MG63 (cell line): ENCODE data around the gene FGF18. TPM values are rescaled to one million over a fixed set of nuclear protein-coding genes. Genes with fewer than 3 reads are reported as not detected.
"Not testable (repeated sequence)": the region's sequence is repeated elsewhere in the genome, so short reads cannot be mapped to it uniquely, and the experiment has no call there.

Experiments
- DNase-seq: peaks from one replicate; pipeline ENCODE4 v3.0.0-alpha.2; 2020
- H3K27me3 ChIP-seq: fragments of 250-450 bp; sonication (Bioruptor Pico); 2 replicates; pipeline ENCODE4 v1.5.1; 2020; ENCODE audit warnings: mild to moderate bottlenecking, moderate library complexity
- H3K36me3 ChIP-seq: fragments of 250-450 bp; sonication (Bioruptor Pico); 2 replicates; pipeline ENCODE4 v1.5.1; 2020; ENCODE audit warnings: mild to moderate bottlenecking, moderate library complexity
- H3K4me3 ChIP-seq: fragments of 250-450 bp; sonication (Bioruptor Pico); 2 replicates; pipeline ENCODE4 v1.5.1; 2020; ENCODE audit warnings: mild to moderate bottlenecking, moderate library complexity
- H3K9me3 ChIP-seq: fragments of 250-450 bp; sonication (Bioruptor Pico); 2 replicates; pipeline ENCODE4 v1.5.1; 2020; ENCODE audit warnings: mild to moderate bottlenecking, moderate library complexity
- total RNA-seq: library from RNA; depleted of rRNA; stranded (reverse); fragments of >200 nt; shearing (Covaris generic); gene quantifications from 2 replicates; pipeline ENCODE4 v1.2.3, GENCODE V29; 2014; ENCODE audit warnings: low replicate concordance; rRNA removed

FGF18 gene
- total RNA-seq, 1 experiment from 2014 or later = 11.2 TPM

GRCh38 chr5:171488876-171489275, 69.4 kb downstream of the FGF18 start:
- no peaks in the 10 kb centered on the region for H3K36me3 ChIP-seq
- H3K9me3 ChIP-seq = no peaks in the 10 kb centered on the region
- no peak overlapping the region for H3K4me3 ChIP-seq
- no peaks in the 10 kb centered on the region for H3K27me3 ChIP-seq
- DNase-seq = no peak

- H3K36me3 ChIP-seq = no peaks in the 10 kb centered on the region
- H3K4me3 ChIP-seq = no peak overlapping the region
- peak; percentile 90 for DNase-seq
- no peaks in the 10 kb centered on the region for H3K27me3 ChIP-seq
- no peaks in the 10 kb centered on the region for H3K9me3 ChIP-seq
Observed at GRCh38 chr5:171492781-171493180, 73.3 kb downstream of the FGF18 start.

GRCh38 chr5:171493646-171494393, 74.4 kb downstream of the FGF18 start:
- DNase-seq = no peak
- H3K27me3 ChIP-seq = no peaks in the 10 kb centered on the region
- H3K4me3 ChIP-seq = no peak overlapping the region

GRCh38 chr5:171494452-171495121, 75.1 kb downstream of the FGF18 start:
- H3K27me3 ChIP-seq = no peaks in the 10 kb centered on the region

More at GRCh38 chr5:171493646-171494393, 74.4 kb downstream of the FGF18 start:
- Histone ChIP-seq H3K9me3 (no peaks in the 10 kb centered on the region), H3K36me3 (no peaks in the 10 kb centered on the region)

GRCh38 chr5:171495122-171495700, 75.8 kb downstream of the FGF18 start:
- DNase-seq = peak; percentile 62
- Histone ChIP-seq H3K36me3 (no peaks in the 10 kb centered on the region), H3K27me3 (no peaks in the 10 kb centered on the region), H3K9me3 (no peaks in the 10 kb centered on the region), H3K4me3 (no peak overlapping the region)

More at GRCh38 chr5:171494452-171495121, 75.1 kb downstream of the FGF18 start:
- no peak overlapping the region for H3K4me3 ChIP-seq
- DNase-seq = peak; percentile 87
- no peaks in the 10 kb centered on the region for H3K36me3 ChIP-seq
- H3K9me3 ChIP-seq = no peaks in the 10 kb centered on the region

GRCh38 chr5:171496456-171496855, 77.0 kb downstream of the FGF18 start:
- Histone ChIP-seq H3K9me3 (no peaks in the 10 kb centered on the region), H3K27me3 (no peaks in the 10 kb centered on the region), H3K4me3 (no peak overlapping the region), H3K36me3 (no peaks in the 10 kb centered on the region)
- peak; percentile 95 for DNase-seq

GRCh38 chr5:171497494-171497893, 78.0 kb downstream of the FGF18 start:
- not testable (repeated sequence) for H3K36me3 ChIP-seq, H3K4me3 ChIP-seq, H3K9me3 ChIP-seq, H3K27me3 ChIP-seq, DNase-seq

GRCh38 chr5:171498166-171498565, 78.7 kb downstream of the FGF18 start:
- Histone ChIP-seq H3K9me3 (no peaks in the 10 kb centered on the region), H3K36me3 (no peaks in the 10 kb centered on the region), H3K27me3 (no peaks in the 10 kb centered on the region), H3K4me3 (no peak overlapping the region)
- no peak for DNase-seq

- H3K36me3 ChIP-seq = no peaks in the 10 kb centered on the region
- H3K9me3 ChIP-seq = no peaks in the 10 kb centered on the region
- DNase-seq = no peak
- H3K4me3 ChIP-seq = no peak overlapping the region
- no peaks in the 10 kb centered on the region for H3K27me3 ChIP-seq
Observed at GRCh38 chr5:171499611-171500010, 80.2 kb downstream of the FGF18 start.

GRCh38 chr5:171505473-171506043, 86.1 kb downstream of the FGF18 start:
- Histone ChIP-seq H3K9me3 (no peaks in the 10 kb centered on the region), H3K36me3 (no peaks in the 10 kb centered on the region), H3K27me3 (no peaks in the 10 kb centered on the region), H3K4me3 (no peak overlapping the region)
- no peak for DNase-seq

GRCh38 chr5:171506951-171507350, 87.5 kb downstream of the FGF18 start:
- no peaks in the 10 kb centered on the region for H3K36me3 ChIP-seq
- no peaks in the 10 kb centered on the region for H3K27me3 ChIP-seq
- no peak overlapping the region for H3K4me3 ChIP-seq
- peak; percentile 48 for DNase-seq
- no peaks in the 10 kb centered on the region for H3K9me3 ChIP-seq

Other genes starting within 250 kb of the FGF18 start
- not detected in 2 replicates for gene TLX3, start 110.4 kb upstream of the FGF18 start, total RNA-seq
- 3,857 and 4,723 TPM in 2 replicates for gene NPM1, start 31.8 kb upstream of the FGF18 start, total RNA-seq